ENCODE results near the gene THNSL1. TPM values are rescaled to one million over a fixed set of nuclear protein-coding genes. Genes with fewer than 3 reads are reported as not detected.
A peak's percentile ranks its signal among the peaks of the same experiment; 100 is the strongest.
"Not testable (repeated sequence)": the region's sequence is repeated elsewhere in the genome, so short reads cannot be mapped to it uniquely, and the experiment has no call there.

Gene THNSL1, protein sequence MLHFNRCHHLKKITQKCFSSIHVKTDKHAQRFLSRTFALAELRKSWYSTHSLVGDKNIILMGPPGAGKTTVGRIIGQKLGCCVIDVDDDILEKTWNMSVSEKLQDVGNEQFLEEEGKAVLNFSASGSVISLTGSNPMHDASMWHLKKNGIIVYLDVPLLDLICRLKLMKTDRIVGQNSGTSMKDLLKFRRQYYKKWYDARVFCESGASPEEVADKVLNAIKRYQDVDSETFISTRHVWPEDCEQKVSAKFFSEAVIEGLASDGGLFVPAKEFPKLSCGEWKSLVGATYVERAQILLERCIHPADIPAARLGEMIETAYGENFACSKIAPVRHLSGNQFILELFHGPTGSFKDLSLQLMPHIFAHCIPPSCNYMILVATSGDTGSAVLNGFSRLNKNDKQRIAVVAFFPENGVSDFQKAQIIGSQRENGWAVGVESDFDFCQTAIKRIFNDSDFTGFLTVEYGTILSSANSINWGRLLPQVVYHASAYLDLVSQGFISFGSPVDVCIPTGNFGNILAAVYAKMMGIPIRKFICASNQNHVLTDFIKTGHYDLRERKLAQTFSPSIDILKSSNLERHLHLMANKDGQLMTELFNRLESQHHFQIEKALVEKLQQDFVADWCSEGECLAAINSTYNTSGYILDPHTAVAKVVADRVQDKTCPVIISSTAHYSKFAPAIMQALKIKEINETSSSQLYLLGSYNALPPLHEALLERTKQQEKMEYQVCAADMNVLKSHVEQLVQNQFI
- 19.2 TPM for total RNA-seq

- DNase-seq (ENCODE audit: low spot score in 2 of 2) = peak; percentile 93 to 94
- FAIRE-seq = peak; percentile 44
These were observed at the start of gene THNSL1 for GRCh38 chr10:25016376-25017153. THNSL1 (plus strand) TSS chr10:25016612; CDS start chr10:25023224, 6,612 bp downstream.

DNA sequence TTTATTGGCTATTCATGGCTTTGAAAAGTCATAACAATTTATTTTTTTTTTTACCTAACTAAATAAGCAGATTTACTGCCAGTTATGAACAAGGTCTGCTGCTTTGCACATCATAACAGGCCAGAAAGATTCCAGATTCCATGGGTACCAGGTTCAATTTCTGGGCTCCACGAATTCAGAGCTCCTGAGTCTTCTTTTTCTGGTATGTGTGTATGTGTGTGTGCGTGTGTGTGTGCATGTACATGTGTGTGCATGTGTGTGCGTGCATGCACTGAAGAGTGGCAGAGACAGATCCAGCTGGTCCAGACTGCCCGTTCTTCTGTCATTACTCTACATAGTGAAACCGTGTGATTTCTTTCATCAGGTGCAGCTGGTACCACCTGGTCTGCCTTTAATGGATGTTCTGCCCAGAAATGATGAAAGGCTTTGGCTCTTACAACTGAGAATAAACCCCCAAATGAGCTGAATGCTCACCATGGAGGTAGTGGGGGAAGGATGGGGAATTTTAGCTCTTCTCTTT is 49.4 kb upstream of the THNSL1 start:
- no peak for DNase-seq (ENCODE audit: low spot score in 2 of 2)
- no peak for FAIRE-seq

DNA sequence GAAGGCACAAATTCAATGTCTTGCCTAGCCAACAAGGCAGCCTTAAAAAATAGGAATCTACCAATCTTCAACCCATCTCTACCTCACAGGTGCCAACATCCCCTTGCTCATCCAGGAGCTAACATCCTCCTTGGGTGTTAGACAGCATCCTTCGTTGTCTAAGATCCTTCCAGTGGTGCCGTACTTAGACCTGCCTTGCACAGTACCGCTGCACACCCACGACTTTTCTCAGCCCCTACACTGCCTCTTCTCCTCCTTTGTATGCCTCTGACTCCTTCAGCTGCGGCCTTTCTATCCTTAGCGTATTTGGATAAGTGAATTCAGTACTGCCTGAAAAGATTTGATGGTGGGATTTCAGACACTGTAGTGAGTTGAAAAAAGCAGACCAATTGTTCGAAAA is 48.1 kb upstream of the THNSL1 start:
- DNase-seq (ENCODE audit: low spot score in 2 of 2) = no peak
- no peak for FAIRE-seq

DNA sequence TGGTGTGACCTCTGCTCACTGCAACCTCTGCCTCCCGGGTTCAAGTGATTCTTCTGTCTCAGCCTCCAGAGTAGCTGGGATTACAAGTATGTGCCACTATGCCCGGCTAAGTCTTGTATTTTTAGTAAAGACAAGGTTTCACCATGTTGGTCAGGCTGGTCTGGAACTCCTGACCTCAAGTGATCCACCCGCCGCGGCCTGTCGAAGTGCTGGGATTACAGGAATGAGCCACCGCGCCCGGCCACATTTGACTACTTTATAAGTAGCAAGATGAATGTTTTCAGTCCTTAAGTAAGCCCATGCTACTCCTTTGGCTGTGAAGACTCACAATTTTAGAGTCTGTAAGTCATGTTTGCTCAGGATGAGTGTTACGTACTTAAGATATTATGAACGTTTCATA is 47.5 kb upstream of the THNSL1 start:
- DNase-seq (ENCODE audit: low spot score in 2 of 2); FAIRE-seq: not testable (repeated sequence)

DNA sequence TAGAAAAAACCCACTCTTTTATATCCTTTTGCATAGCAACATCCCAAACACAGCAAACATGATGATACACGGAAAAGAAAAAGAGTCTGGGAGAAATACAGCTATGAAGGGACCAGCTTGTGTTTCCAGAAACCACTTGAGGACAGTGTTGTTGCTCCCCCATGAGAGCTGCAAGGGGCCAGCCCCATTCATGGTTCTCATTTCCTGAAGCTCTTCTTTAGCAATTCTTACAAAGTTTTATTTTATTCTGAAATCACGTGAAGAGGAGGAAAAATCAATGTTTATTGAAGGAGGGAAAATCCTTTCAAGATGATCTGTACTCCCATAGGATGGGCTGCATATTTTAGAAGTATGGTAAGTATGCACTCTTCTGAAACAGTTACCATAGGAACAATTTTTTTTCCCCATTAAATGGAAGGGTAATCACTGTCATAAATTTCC is 46.6 kb upstream of the THNSL1 start:
- FAIRE-seq = no peak
- DNase-seq (ENCODE audit: low spot score in 2 of 2) = no peak

DNA sequence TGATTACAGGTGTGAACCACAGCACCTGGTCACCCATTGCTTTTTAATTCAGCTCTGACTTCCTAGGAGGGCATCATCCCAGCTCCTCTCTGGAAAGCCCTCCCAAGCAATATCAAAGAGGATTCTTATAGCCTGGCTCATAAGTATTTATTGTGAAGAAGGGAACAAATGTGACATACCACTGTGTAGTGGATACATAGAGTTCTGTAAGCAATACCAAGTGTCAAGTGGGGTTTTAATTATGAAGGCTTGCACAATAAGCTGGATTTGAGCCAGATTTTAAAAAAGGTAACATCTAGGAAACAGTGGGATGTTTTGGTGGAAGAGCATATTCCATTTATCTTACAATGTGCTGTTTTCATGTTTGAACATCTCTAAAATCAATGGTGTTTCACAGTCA is 45.0 kb upstream of the THNSL1 start:
- no peak for DNase-seq (ENCODE audit: low spot score in 2 of 2)
- no peak for FAIRE-seq

GRCh38 chr10:24973163-24973562 is 43.2 kb upstream of the THNSL1 start:
- no peak for FAIRE-seq
- no peak for DNase-seq (ENCODE audit: low spot score in 2 of 2)

- FAIRE-seq (no peak), DNase-seq (ENCODE audit: low spot score in 2 of 2) (no peak)
These were observed 41.4 kb upstream of the THNSL1 start for GRCh38 chr10:24974976-24975375.

DNA sequence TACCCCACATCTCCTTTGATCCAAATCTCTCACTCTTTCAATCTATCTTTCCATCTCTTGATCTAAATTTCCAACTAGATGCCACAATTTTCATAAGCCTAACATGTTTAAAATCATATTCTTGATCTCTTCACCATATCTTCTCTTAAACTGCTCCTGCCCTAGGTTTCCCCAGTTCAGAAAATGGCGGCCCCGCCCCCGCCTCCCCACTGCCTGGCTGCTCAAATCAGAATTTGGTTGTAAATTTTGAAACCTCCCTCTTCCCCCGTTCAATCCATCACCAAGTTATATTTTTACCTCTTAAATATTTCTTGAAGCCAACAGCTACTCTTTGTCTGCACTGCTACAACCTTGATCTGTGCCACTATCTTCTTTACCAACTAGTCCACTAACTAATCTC is 36.7 kb upstream of the THNSL1 start:
- no peak for DNase-seq (ENCODE audit: low spot score in 2 of 2)
- no peak for FAIRE-seq

- DNase-seq (ENCODE audit: low spot score in 2 of 2) (no peak), FAIRE-seq (no peak)
These were observed 35.2 kb upstream of the THNSL1 start for GRCh38 chr10:24981161-24981710.

DNA sequence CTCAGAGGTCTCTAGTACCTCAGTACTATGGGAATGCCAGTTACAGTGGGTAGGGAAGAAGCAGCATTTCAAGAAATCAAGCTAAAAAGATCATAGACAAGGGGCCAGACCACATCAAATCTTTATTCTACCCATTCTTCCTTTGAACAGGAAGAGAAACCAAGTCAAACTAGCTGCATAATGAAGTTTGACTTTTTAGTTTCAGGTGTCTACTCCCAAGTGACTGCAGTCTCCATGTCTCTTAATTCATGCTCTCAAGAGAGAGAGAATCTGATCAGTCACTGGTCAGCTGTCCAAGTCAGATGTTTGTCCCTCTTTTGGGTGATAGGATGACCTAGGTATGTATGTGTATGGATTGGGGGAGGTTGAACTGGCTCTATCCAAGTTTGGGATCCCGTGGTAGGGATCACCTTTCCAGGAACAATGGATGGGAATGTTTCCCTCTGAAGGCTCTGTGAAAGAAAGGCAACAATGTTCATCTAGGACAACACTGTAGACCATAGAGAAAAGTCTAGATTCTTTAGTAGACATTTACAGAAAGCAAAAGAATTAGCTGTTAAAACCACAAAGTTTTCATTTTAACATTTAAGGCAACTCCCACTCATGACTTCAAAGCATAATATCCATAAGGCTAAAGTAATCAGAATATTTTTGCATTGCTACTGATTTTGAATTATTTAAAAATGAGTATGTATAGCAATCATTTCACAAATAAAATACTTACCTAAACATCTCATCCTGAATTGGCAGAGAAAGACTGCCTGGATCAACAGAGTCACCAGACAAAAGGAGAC is 33.9 kb upstream of the THNSL1 start:
- no peak for FAIRE-seq
- DNase-seq (ENCODE audit: low spot score in 2 of 2) = no peak

DNA sequence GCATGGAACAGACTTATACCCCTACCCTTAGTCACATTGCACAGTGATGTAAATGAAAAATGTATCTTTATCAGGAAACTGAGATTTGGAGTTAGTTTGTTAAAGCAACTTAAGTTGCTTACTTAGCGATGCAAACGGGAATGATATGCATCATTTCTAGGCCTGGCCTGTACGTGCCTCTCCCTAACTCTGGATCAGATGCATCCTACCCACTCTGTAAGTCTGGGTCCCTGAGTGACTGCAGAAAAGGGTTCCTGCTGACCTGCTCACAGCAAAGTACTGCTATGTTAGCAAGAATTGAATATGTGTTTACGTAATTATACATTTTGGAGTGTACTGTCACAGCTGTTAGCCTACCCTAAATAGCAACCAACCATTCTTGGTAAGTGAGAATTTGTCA is 33.3 kb upstream of the THNSL1 start:
- no peak for DNase-seq (ENCODE audit: low spot score in 2 of 2)
- no peak for FAIRE-seq

DNA sequence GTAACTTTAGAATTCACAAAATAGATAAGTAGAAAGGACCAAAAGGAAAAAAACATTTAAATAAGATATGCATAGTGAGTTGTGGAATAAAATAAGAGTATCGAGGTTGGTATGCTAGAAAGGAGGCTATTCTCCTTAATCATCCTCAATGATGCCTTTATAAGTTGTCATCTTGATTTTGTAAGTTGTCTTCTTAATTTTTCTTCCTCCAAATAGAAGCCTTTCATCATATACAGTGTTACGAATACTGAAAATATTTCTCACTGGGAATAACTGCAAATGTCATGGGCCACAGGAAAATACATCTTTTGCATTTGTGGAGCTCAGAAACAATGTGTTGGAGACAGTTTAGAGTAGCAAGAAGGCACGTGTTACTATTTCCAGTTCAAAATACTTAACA is 32.5 kb upstream of the THNSL1 start:
- DNase-seq (ENCODE audit: low spot score in 2 of 2) = no peak
- no peak for FAIRE-seq

DNA sequence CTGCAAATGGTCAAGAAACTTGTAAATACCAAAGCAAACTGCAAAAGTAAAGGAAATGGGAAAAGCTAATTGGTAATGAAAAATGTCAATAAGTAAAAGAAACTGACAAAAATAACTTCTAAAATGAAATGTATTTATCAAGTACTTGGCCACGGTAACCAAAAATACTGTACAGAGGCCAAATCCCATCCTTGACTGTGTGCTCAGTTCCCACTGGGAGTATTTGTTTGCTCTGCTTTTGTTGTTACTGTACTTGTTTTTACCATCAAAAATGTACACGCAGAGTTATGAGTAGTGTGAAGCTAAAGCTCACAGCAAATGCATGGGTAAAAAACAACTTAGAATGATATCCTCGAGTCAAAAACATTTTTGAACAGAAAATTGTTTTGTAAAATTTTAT is 31.5 kb upstream of the THNSL1 start:
- DNase-seq (ENCODE audit: low spot score in 2 of 2) = no peak
- FAIRE-seq = no peak

- FAIRE-seq (no peak), DNase-seq (ENCODE audit: low spot score in 2 of 2) (no peak)
These were observed 27.4 kb upstream of the THNSL1 start for GRCh38 chr10:24988831-24989640.

DNA sequence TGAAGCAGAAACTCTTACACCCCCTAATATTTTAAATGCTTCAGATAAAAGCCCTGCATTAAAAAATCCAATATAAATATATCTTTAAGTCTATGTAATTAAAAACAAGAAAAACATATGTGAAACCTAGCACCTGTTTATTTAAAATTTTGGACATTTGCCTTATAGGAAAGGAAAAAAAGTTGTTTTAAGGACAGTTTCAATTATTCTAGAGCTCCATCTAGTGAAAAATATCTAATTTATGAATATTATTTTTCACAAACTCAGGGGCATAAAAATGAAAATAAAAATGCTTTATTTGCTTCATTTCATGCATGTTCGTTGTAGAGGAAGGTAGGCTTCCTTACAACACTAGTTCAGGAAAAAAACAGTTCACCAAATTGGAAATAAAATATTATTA is 26.5 kb upstream of the THNSL1 start:
- no peak for DNase-seq (ENCODE audit: low spot score in 2 of 2)
- peak; percentile 97 for FAIRE-seq

DNA sequence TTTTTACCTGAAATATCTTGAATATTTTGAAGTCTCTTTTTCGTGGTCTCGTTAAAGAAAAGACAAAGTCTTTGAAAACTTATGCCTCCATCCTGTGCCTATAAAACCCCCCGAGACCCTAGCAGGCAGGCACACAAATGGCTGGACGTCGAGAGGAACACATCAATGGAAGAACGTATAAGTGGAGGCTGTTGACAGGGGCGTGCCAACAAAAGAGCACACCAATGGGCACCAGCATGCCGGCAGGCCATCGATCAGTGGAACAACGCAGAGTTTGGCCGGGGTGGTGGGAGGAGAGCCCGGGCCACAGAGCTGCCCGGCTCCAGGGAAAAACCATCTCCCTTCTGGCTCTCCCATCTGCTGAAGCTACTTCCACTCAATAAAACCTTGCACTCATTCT is 25.1 kb upstream of the THNSL1 start:
- FAIRE-seq (no peak), DNase-seq (ENCODE audit: low spot score in 2 of 2) (no peak)

DNA sequence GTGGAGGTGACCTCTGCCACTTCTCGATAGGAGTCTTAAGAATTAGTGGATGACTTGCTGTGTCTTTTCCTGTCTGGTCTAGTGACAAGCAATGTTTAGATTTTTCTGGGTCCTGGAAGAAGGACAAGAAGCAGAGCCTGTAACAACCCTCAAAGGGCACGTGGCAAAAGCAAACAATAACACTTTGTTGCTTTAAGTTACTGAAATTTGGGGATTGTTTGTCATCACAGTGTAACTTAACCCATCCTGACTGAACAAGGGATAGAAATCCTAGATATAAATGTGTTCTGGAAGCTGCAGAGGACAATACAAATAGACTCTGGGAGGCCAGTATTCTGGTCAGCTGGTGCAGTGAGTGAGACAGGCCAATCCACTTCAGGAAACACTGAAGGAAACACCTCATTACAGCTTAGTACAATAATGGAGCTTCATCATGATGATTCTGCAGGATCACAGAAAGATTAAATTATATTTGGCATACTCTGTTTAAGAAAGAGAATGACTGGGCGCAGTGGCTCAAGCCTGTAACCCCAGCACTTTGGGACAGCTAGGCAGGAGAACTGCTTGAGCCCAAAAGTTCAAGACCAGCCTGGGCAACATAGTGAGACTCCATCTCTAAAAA is 23.8 kb upstream of the THNSL1 start:
- DNase-seq (ENCODE audit: low spot score in 2 of 2) (no peak), FAIRE-seq (no peak)
